GM23338 (cell line): Measurements from ENCODE around the gene PTPN5. TPM values are rescaled to one million over a fixed set of nuclear protein-coding genes. Genes with fewer than 3 reads are reported as not detected.

Experiments used
- ATAC-seq: fragments of 200-7000 bp; cut with Tn5 transposase; 3 replicates; pipeline ENCODE4 v1.9.1; 2020
- DNase-seq: peaks from one replicate; pipeline ENCODE4 v3.0.0-alpha.2; 2015; ENCODE audit warnings: low spot score
- H2AFZ ChIP-seq: fragments of 200-600 bp; sonication (generic); 2 replicates; pipeline ENCODE4 v1.8.0; 2016; ENCODE audit warnings: antibody characterized with exemption, mild to moderate bottlenecking, moderate library complexity
- H3F3A ChIP-seq: fragments of 200-600 bp; sonication (generic); replicated peaks from 2 replicates; pipeline ENCODE4 v1.8.0; 2017; ENCODE audit warnings: antibody characterized with exemption, mixed run types, low read depth
- H3K27ac ChIP-seq: fragments of 200-600 bp; sonication (generic); 2 replicates; pipeline ENCODE4 v1.6.1; 2016; ENCODE audit warnings: low read depth
- H3K27me3 ChIP-seq: fragments of 200-600 bp; sonication (generic); 2 replicates; pipeline ENCODE4 v1.8.0; 2016; ENCODE audit warnings: mild to moderate bottlenecking, mixed run types, moderate library complexity; ENCODE audit not compliant: insufficient read depth
- H3K36me3 ChIP-seq: fragments of 200-600 bp; sonication (generic); 2 replicates; pipeline ENCODE4 v1.8.0; 2016; ENCODE audit warnings: mild to moderate bottlenecking; ENCODE audit not compliant: insufficient read depth
- H3K4me1 ChIP-seq: fragments of 200-600 bp; sonication (generic); 2 replicates; pipeline ENCODE4 v1.8.0; 2016; ENCODE audit warnings: mild to moderate bottlenecking, moderate library complexity; ENCODE audit not compliant: insufficient read depth
- H3K4me2 ChIP-seq: fragments of 200-600 bp; sonication (generic); 2 replicates; pipeline ENCODE4 v1.7.1; 2017; ENCODE audit warnings: mixed run types
- H3K4me3 ChIP-seq: fragments of 200-600 bp; sonication (generic); 2 replicates; pipeline ENCODE4 v1.6.1; 2016; ENCODE audit warnings: mixed run types
- H3K79me2 ChIP-seq: fragments of 200-600 bp; sonication (generic); replicated peaks from 2 replicates; pipeline ENCODE4 v1.8.0; 2017; ENCODE audit warnings: mild to moderate bottlenecking; ENCODE audit not compliant: insufficient read depth
- H3K9me2 ChIP-seq: fragments of 200-600 bp; sonication (generic); 2 replicates; pipeline ENCODE4 v1.8.0; 2017; ENCODE audit not compliant: insufficient read depth
- H4K20me1 ChIP-seq: fragments of 200-600 bp; sonication (generic); replicated peaks from 2 replicates; pipeline ENCODE4 v1.8.0; 2017; ENCODE audit warnings: mild to moderate bottlenecking; ENCODE audit not compliant: insufficient read depth
- H3K27ac Mint-ChIP-seq: 2 replicates; pipeline ENCODE4 v1.8.0; 2020; ENCODE audit warnings: inconsistent platforms, mild to moderate bottlenecking, moderate library complexity, mixed read lengths
- H3K27me3 Mint-ChIP-seq: 3 replicates; pipeline ENCODE4 v1.8.0; 2022; ENCODE audit warnings: low read depth, mild to moderate bottlenecking, moderate library complexity, mixed read lengths, inconsistent platforms; ENCODE audit not compliant: insufficient read depth, poor library complexity
- H3K36me3 Mint-ChIP-seq: 3 replicates; pipeline ENCODE4 v1.8.0; 2021; ENCODE audit warnings: low read depth, mild to moderate bottlenecking, inconsistent platforms, moderate library complexity, mixed read lengths
- H3K4me1 Mint-ChIP-seq: 3 replicates; pipeline ENCODE4 v1.8.0; 2020; ENCODE audit warnings: mild to moderate bottlenecking, inconsistent platforms, mixed read lengths
- H3K4me3 Mint-ChIP-seq: 3 replicates; pipeline ENCODE4 v1.8.0; 2021; ENCODE audit warnings: moderate library complexity, mild to moderate bottlenecking, inconsistent platforms, mixed read lengths
- H3K9me3 Mint-ChIP-seq: 3 replicates; pipeline ENCODE4 v1.8.0; 2020; ENCODE audit warnings: moderate library complexity, mild to moderate bottlenecking, inconsistent platforms, mixed read lengths
- CREB1 ChIP-seq: fragments of 250-450 bp; sonication (Bioruptor Pico); IDR thresholded peaks from 2 replicates; pipeline ENCODE4 v1.5.0; 2020; ENCODE audit warnings: low read depth, mild to moderate bottlenecking, moderate library complexity
- CTCF ChIP-seq, 2 experiments: fragments of 200-600 bp in 1 of 2; sonication (generic) in 1 of 2; conservative IDR thresholded peaks; 2 replicates each; pipeline versions ENCODE4 v1.5.1 to v1.6.1; 2016 to 2017; ENCODE audit warnings: antibody characterized with exemption in 2 of 2, low read depth in 2 of 2, mild to moderate bottlenecking in 2 of 2, moderate library complexity in 1 of 2
- ETS1 ChIP-seq: IDR thresholded peaks from 2 replicates; pipeline ENCODE4 v1.6.1; 2016; ENCODE audit warnings: antibody characterized with exemption
- EZH2 ChIP-seq: fragments of 200-600 bp; sonication (generic); IDR thresholded peaks from one replicate; pipeline ENCODE4 v1.8.0; 2017; ENCODE audit warnings: antibody characterized with exemption, mild to moderate bottlenecking, low read depth; ENCODE audit not compliant: unreplicated experiment
- EZH2phosphoT487 ChIP-seq: fragments of 200-600 bp; sonication (generic); IDR thresholded peaks from one replicate; pipeline ENCODE4 v1.8.1; 2018; ENCODE audit warnings: antibody characterized with exemption; ENCODE audit not compliant: unreplicated experiment
- JUNB ChIP-seq: IDR thresholded peaks from one replicate; pipeline ENCODE4 v1.6.1; 2016; ENCODE audit warnings: antibody characterized with exemption; ENCODE audit not compliant: unreplicated experiment
- NANOG ChIP-seq: IDR thresholded peaks from 2 replicates; pipeline ENCODE4 v1.6.1; 2016; ENCODE audit warnings: antibody characterized with exemption, borderline replicate concordance
- POLR2AphosphoS5 ChIP-seq: IDR thresholded peaks from 2 replicates; pipeline ENCODE4 v1.6.1; 2016; ENCODE audit warnings: antibody characterized with exemption, low read depth
- REST ChIP-seq: IDR thresholded peaks from one replicate; pipeline ENCODE4 v1.6.1; 2018; ENCODE audit warnings: antibody characterized with exemption; ENCODE audit not compliant: unreplicated experiment
- ZNF114 ChIP-seq: fragments of 250-450 bp; sonication (Bioruptor Pico); IDR thresholded peaks from 2 replicates; pipeline ENCODE4 v1.5.0; 2020; ENCODE audit warnings: mild to moderate bottlenecking, moderate library complexity
- ZNF331 ChIP-seq: fragments of 250-450 bp; sonication (Bioruptor Pico); IDR thresholded peaks from 2 replicates; pipeline ENCODE4 v1.5.0; 2020; ENCODE audit warnings: low read depth, mild to moderate bottlenecking, moderate library complexity
- polyA plus RNA-seq: library from polyadenylated mRNA; unstranded; fragments of >200 nt; fragmentation: Nextera tagmentation; extraction: Ambion mirVana; gene quantifications from 2 replicates; pipeline ENCODE4 v1.2.1, GENCODE V29; 2016
- total RNA-seq: library from RNA; depleted of rRNA; stranded (reverse); fragments of >200 nt; shearing (Covaris generic); gene quantifications from 2 replicates; pipeline ENCODE4 v1.2.3, GENCODE V29; 2014
- TF ChIP-seq, protein P1 (sequence below): fragments of 250-450 bp; sonication (Bioruptor Pico); IDR thresholded peaks from 2 replicates; pipeline ENCODE4 v1.5.0; 2020; ENCODE audit warnings: mild to moderate bottlenecking, moderate library complexity

The PTPN5 gene
- total and polyA plus RNA-seq, 2 experiments from 2014 or later: 3.7 to 5.7 TPM

DNA sequence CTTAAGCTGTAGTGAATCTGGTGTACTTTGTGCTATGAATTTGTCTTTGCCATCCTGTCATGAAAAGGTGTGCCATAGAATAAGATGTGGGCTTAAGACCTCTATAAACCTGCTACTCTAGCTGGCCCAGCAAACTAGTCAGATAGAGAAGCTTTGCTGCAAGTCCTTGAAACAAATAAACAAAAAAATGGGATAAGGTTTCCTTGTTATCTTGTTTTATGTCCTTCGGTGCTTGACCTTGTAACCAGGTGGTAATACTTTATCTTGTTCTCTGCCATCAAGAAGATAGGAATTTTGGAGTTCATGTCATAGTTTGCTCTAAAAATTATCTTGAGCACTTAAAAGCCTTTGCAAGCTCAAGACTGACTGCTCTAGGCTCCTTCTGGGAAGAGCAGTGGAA, 107.3 kb downstream of the PTPN5 start (continued):
- TF ChIP-seq JUNB (no peak), EZH2phosphoT487 (no peak), EZH2 (no peak), CTCF (conservative IDR thresholded peaks at IDR 0.05; ENCODE audit: low read depth in 2 of 2) (no peak), REST (no peak), ETS1 (no peak), ZNF331 (no peak), POLR2AphosphoS5 (no peak)

DNA sequence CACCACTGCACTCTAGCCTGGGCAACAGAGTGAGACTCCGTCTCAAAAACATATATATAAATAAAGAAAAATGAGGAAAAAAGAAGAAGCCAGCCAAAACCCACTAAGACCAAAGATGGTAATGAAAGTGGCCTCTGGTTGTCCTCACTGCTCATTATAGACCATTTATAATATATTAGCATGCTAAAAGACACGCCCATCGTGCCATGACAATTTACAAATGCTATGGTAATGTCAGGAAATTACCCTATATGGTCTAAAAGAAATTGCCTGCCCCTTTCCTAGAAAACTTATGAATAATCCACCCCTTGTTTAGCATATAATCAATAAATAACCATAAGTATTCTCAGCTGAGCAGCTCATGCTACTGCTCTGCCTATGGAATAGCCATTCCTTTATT, 109.1 kb downstream of the PTPN5 start:
- Mint-ChIP-seq H3K27ac (no peak overlapping the region), H3K4me3 (no peak overlapping the region), H3K36me3 (no peaks in the 10 kb centered on the region), H3K27me3 (peaks cover 2% of the 10 kb centered on the region), H3K9me3 (no peaks in the 10 kb centered on the region; the same call in 2 of the 3 replicates), H3K4me1 (peaks cover 9% of the 10 kb centered on the region)
- no peaks in the 10 kb centered on the region for H3K36me3 ChIP-seq
- no peaks in the 10 kb centered on the region for H3K4me1 ChIP-seq
- H3F3A ChIP-seq: no peaks in the 10 kb centered on the region
- H3K27ac ChIP-seq: no peak overlapping the region
- H3K4me2 ChIP-seq: no peak overlapping the region
- ATAC-seq: no peak
- no peaks in the 10 kb centered on the region for H4K20me1 ChIP-seq
- DNase-seq: no peak
- H3K27me3 ChIP-seq: no peaks in the 10 kb centered on the region
- no peak overlapping the region for H3K4me3 ChIP-seq
- H2AFZ ChIP-seq: no peak overlapping the region
- H3K9me2 ChIP-seq: no peaks in the 10 kb centered on the region
- no peaks in the 10 kb centered on the region for H3K79me2 ChIP-seq
- no peak for TF ChIP-seq ZNF331
- no peak for TF ChIP-seq POLR2AphosphoS5
- no peak for TF ChIP-seq EZH2phosphoT487
- no peak for TF ChIP-seq NANOG
- no peak for TF ChIP-seq EZH2
- TF ChIP-seq, protein P1, sequence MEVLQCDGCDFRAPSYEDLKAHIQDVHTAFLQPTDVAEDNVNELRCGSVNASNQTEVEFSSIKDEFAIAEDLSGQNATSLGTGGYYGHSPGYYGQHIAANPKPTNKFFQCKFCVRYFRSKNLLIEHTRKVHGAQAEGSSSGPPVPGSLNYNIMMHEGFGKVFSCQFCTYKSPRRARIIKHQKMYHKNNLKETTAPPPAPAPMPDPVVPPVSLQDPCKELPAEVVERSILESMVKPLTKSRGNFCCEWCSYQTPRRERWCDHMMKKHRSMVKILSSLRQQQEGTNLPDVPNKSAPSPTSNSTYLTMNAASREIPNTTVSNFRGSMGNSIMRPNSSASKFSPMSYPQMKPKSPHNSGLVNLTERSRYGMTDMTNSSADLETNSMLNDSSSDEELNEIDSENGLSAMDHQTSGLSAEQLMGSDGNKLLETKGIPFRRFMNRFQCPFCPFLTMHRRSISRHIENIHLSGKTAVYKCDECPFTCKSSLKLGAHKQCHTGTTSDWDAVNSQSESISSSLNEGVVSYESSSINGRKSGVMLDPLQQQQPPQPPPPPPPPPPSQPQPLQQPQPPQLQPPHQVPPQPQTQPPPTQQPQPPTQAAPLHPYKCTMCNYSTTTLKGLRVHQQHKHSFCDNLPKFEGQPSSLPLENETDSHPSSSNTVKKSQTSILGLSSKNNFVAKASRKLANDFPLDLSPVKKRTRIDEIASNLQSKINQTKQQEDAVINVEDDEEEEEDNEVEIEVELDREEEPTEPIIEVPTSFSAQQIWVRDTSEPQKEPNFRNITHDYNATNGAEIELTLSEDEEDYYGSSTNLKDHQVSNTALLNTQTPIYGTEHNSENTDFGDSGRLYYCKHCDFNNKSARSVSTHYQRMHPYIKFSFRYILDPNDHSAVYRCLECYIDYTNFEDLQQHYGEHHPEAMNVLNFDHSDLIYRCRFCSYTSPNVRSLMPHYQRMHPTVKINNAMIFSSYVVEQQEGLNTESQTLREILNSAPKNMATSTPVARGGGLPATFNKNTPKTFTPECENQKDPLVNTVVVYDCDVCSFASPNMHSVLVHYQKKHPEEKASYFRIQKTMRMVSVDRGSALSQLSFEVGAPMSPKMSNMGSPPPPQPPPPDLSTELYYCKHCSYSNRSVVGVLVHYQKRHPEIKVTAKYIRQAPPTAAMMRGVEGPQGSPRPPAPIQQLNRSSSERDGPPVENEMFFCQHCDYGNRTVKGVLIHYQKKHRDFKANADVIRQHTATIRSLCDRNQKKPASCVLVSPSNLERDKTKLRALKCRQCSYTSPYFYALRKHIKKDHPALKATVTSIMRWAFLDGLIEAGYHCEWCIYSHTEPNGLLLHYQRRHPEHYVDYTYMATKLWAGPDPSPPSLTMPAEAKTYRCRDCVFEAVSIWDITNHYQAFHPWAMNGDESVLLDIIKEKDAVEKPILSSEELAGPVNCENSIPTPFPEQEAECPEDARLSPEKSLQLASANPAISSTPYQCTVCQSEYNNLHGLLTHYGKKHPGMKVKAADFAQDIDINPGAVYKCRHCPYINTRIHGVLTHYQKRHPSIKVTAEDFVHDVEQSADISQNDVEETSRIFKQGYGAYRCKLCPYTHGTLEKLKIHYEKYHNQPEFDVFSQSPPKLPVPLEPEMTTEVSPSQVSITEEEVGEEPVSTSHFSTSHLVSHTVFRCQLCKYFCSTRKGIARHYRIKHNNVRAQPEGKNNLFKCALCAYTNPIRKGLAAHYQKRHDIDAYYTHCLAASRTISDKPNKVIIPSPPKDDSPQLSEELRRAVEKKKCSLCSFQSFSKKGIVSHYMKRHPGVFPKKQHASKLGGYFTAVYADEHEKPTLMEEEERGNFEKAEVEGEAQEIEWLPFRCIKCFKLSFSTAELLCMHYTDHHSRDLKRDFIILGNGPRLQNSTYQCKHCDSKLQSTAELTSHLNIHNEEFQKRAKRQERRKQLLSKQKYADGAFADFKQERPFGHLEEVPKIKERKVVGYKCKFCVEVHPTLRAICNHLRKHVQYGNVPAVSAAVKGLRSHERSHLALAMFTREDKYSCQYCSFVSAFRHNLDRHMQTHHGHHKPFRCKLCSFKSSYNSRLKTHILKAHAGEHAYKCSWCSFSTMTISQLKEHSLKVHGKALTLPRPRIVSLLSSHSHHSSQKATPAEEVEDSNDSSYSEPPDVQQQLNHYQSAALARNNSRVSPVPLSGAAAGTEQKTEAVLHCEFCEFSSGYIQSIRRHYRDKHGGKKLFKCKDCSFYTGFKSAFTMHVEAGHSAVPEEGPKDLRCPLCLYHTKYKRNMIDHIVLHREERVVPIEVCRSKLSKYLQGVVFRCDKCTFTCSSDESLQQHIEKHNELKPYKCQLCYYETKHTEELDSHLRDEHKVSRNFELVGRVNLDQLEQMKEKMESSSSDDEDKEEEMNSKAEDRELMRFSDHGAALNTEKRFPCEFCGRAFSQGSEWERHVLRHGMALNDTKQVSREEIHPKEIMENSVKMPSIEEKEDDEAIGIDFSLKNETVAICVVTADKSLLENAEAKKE (CRISPR knock-in tag): no peak
- TF ChIP-seq ETS1: no peak
- TF ChIP-seq ZNF114: no peak
- no peak for TF ChIP-seq CREB1 (CRISPR knock-in tag)
